SHP77 treated with DMSO at 0.1 percent for 48 hours (cell line): Measurements from ENCODE around the gene INHBC.
"Not testable (repeated sequence)": the region's sequence is repeated elsewhere in the genome, so short reads cannot be mapped to it uniquely, and the experiment has no call there.

Experiments used
- DNase-seq: peaks from one replicate; lab custom pipeline; 2025; lab: John Stamatoyannopoulos, UW

Gene INHBC

DNA sequence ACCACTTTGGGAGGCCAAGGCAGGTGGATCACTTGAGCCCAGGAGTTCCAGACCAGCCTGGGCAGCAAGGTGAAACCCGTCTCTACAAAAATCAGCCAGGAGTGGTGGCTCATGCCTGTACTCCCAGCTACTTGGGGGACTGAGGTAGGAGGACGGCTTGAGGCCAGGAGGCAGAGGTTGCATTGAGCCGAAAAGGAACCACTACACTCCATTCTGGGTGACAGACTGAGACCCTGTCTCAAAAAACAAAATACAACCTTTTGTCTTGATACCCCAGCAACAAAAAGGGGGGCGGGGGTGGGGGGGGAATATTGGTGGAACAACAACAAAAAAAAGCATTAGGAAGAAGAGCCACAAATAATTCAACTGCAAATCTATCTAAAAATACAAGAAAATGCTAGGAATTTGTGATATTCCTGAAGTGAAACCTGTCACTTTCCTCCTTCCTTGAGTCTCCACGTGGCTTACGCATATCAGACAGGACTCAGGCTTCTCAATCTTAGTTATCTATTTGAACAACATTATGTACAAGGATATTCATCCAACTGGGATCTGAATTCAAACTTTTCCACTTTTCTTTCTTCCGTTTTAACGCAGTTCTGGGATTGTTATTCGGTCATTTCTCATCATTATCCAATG is 5.0 kb upstream of the INHBC start:
- DNase-seq = no peak

DNA sequence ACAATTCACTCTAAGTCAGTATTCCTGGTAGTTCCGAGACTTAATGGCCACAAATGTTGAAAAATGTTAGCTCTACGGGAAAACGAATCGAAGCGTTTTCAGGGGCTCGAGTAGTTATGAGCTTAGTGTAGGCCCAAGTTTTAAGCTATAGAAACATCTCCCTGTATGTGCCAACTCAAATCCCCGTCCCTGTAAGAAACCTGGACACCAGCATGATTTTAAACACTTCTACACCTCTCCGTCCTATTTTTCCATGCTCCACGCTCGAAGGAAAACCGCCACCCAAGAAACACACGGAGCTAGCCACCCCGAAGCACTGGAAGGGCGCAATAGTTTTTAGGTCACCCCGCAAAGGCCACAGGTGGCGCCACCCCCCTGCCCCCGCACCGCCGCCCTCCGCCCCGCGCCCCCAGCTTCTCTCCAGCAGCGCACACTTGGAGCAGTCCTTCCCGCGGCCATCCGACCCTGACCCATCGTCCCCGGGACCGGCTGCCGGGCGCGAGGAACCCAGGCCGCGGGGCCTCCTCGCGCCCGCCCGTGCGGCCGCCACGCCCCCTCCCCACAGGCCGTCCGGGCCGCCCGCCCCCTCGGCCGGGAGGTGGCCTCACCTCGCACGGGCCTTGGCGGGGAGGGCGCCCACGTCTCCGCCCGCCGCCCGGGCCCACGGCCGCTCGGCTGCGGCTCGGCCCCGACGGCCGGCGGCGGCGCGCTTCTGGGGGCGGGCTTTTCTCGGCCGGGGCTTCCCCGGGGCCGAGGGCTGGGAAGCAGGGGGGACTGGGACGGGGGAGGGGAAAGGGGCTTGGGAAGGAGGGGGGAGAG is 4.3 kb upstream of the INHBC start:
- DNase-seq = no peak

DNA sequence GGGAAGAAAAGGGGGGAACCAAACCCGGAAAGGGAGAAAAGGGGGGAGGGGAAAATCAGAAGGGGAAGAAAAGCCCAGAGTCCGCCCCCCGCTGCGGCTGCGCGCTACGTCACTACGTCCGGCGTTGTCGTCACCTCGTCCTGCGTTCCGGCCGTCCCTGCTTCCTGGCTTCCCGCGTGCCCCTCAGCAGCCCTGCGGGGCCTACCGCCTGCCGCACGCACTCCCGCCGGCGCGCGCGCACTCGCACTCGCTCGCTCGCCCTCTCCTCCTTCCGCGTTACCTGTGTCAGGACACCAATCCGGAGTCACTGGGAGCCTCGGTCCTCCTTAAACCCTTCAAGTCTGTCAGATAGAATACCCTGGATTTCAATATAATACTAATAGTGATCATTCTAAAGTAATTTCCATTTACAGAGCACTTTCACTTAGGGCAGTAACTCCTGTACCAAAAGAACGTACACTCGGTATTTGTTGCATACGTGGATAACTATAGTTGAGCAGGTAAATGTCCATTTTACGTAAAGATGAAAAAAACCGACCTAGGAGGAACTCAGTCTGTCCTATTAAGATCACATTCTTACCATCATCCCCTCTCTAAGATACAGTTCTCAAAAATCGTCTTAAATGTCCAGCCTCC is 3.5 kb upstream of the INHBC start, which contains the start of gene R3HDM2:
Gene R3HDM2, minus strand, starts transcription at position 113 of the 636 bp plus-strand sequence. CDS start 120,615 bp downstream, outside the sequence.
- DNase-seq = peak; percentile 90

DNA sequence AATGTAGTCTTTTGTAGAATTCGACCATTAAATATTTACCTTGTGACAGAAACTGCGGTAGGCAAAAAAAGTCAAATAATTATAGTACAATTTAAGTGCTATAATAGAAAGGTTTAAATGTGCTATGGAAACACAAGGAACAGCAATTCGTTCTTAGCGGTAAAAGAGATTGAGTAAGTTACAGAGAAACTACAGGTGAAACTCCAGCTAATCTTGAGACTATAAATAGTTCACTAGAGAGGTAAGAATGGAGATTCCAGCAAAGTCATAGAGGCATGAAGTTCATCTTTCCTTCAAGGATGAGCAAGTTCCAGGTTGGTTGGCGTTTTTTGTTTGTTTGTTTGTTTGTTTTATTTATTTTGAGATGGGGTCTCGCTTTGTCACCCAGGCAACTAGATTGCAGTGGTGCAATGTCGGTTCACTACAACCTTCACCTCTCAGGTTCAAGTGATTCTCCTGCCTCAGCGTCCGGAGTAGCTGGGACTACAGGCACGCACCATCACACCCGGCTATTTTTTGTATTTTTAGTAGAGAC is 2.9 kb upstream of the INHBC start:
- DNase-seq = no peak

DNA sequence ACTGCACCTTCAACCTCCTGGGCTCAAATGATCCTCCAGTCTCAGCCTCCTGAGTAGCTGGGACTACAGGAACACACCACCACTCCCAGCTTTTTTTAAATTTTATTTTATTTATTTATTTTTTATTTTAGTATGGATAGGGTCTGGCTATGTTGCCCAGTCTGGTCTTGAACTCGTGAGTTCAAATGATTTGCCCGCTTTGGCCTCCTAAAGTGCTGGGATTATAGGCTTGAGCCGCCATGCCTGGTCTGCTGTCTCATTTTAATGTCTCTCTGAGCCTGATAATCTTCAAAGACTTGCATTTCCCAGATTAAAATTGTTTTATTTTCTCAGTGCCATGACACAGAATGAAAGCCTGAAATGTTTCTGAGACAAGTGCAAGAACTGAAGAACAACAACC is 1.2 kb upstream of the INHBC start:
- no peak for DNase-seq

DNA sequence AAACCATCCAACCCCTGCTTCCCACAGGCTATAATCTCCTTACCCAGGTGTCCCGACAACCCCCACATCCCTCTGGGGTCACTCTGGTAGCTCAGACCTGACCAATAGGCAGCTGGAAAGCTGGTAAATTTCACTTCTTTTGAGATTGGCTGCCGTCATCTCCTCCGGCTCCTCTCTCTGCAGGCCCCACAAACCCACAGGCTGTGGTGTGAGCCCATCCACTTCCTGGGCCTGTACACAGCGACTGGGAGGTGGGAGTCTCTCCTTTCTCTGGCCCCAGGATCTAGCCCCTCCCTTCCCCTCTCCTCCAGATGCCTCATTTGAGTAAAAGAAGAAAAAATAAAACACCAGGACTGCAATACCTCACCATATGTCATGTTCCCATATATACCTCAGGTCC is 709 bp downstream of the INHBC start:
- DNase-seq = no peak

DNA sequence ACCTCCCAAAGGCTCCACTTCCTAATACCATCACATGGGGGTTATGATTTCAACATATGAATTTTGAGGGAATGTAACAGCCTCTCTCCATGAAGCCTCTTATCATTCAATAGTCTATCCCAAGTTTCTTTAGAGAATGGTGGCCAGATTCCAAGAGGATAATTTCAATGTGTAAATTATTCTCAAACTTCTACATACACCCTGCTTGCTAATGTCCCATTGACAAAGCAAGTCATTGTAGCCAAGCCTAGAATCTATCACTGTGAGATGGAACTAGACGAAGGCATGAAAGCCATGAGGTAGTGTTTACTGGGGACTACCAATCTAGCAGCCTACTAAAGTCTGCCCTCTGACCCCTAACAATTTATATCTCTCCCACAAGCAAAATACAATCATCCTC is 3.8 kb downstream of the INHBC start:
- no peak for DNase-seq

DNA sequence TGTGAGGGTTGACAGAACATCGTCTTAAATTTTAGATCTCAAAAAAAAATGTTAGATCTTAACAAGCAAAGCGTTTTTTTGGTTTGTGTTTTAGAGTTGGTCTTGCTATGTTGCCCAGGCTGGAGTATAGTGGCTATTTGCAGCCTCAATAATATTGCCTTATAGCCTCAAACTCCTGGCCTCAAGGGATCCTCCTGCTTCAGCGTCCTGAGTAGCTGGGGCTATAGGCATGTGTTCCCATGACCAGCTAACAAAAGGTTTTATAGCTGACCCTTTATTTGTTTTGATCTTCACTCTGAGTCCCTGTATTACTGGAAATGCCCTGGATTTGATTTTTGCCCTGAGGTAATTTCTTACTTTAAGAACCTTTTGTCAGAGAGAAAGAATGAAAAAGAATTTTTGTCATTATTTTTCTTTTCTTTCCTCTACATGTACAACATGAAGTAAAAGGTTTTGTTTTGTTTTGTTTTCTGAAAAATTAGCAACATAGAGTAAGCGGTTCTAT is 5.2 kb downstream of the INHBC start:
- DNase-seq = no peak

DNA sequence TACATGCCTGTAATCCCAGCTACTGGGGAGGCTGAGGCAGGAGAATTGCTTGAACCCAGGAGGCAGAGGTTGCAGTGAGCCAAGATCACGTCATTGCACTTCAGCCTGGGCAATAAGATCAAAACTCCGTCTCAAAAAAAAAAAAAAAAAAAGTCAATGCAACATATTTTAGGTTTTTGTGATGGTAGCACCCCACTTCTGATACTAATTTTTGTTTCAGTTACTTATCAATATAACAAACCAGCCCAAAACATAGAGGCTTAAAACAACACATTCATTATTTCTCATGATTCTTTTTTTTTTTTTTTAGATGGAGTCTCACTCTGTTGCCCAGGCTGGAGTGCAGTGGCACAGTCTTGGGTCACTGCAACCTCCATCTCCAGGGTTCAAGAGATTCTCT is 6.8 kb downstream of the INHBC start:
- DNase-seq = not testable (repeated sequence)

DNA sequence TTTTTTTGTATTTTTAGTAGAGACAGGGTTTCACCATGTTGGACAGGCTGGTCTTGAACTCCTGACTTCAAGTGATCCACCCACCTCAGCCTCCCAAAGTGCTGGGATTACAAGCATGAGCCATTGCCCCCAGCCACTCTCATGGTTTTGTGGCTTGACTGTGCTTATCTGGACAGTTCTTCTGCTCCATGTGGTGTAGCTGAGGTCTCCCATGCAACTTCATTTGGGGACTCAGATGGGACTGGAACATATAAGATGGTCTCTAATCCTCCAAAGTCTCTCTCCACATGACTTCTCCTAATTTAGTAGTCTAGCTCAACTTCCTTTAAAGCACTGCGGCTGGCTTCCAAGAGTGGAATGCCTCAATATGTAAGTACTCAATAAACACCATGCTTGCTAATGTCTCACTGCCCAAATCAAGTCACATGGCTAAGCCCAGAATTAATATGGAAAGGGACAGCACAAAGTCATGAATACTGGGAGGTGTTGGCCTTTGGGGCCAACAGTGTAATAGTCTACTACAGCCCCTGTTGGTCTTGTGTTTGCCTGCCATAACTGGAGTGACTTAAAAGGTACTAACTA is 7.4 kb downstream of the INHBC start:
- DNase-seq = no peak

DNA sequence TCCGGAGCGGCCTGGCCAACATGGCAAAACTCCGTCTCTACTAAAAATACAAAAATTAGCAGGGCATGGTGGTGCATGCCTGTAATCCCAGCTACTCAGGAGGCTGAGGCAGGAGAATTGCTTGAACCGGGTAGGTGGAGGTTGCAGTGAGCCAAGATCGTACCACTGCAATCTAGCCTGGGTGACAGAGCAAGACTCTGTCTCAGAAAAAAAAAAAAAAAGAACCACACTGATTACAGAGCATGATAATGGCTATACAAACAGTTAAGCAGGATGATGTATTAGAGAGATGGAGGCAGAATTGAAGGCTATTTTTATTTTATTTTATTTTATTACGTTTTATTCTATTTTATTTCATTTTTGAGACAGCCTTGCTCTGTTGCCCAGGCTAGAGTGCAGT is 9.8 kb downstream of the INHBC start:
- not testable (repeated sequence) for DNase-seq

DNA sequence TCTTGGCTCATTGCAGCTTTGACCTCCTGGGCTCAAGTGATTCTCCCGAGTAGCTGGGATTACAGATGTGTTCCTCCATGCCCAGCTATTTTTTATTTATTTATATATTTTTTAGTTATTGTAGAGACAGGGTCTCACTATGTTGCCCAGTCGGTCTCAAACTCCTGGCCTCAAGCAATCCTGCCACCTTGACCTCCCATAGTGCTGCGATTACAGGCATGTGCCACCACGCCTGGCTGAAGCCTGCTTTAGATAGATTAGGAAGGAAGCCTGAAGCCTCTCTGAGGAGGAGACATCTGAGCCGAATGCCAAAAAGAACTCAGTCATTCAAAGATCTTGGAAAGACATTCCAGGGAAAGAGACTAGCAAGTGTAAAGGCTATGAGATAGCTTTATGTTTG is 10.2 kb downstream of the INHBC start:
- DNase-seq = no peak

DNA sequence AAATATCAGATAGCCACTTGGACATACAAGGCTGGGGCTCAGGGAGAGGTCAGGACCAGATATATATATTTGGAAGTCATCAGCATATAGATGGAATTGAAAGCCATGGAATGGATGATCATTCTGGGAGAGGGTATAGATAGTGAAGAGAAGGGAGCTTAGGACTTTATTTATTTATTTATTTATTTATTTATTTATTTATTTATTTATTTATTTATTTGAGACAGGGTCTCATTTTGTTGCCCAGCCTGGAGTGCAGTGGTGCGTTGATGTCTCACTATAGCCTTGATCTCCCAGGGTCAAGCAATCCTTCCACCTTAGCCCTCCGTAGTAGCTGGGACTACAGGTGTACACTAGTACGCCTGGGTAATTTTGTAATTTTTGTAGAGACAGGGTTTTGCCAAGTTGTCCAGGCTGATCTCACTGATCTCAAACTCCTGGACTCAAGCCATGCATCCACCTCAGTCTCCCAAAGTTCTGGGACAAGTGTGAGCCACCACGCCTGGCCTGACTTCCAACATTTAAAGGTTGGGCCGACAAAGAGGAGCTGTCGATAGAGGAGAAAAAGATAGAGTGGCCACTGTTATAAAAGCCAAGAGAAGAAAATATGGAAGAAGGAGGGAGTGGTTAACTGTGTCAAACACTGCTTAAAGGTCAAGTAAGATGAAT is 11.8 kb downstream of the INHBC start:
- no peak for DNase-seq

DNA sequence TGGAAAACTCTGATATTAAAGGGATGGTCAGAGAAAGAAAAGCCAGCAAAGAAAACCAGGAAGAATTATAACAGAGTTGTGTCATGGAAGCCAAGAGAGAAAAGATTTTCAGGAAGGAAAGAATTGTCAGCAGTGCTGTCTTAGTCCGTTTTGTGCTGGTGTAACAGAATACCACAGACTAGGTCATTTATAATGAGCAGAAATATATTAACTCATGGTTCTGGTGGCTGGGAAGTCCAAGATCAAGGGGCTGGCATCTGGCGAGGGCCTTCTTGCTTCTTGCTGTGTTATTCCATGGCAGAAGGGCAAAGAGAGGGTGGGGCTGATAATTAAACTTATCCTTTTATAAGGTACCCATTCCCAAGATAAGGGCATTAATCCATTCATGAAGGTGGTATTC is 14.1 kb downstream of the INHBC start:
- DNase-seq = no peak

DNA sequence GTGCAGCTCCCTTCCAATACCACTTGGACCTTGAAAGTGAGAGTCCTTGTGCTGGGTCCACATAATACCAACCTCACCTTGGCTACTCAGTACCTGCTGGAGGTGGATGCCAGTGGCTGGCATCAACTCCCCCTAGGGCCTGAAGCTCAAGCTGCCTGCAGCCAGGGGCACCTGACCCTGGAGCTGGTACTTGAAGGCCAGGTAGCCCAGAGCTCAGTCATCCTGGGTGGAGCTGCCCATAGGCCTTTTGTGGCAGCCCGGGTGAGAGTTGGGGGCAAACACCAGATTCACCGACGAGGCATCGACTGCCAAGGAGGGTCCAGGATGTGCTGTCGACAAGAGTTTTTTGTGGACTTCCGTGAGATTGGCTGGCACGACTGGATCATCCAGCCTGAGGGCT is 14.8 kb downstream of the INHBC start:
- no peak for DNase-seq

DNA sequence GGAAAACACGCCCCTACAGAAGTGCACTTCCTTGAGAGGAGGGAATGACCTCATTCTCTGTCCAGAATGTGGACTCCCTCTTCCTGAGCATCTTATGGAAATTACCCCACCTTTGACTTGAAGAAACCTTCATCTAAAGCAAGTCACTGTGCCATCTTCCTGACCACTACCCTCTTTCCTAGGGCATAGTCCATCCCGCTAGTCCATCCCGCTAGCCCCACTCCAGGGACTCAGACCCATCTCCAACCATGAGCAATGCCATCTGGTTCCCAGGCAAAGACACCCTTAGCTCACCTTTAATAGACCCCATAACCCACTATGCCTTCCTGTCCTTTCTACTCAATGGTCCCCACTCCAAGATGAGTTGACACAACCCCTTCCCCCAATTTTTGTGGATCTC is 15.5 kb downstream of the INHBC start:
- DNase-seq = no peak

DNA sequence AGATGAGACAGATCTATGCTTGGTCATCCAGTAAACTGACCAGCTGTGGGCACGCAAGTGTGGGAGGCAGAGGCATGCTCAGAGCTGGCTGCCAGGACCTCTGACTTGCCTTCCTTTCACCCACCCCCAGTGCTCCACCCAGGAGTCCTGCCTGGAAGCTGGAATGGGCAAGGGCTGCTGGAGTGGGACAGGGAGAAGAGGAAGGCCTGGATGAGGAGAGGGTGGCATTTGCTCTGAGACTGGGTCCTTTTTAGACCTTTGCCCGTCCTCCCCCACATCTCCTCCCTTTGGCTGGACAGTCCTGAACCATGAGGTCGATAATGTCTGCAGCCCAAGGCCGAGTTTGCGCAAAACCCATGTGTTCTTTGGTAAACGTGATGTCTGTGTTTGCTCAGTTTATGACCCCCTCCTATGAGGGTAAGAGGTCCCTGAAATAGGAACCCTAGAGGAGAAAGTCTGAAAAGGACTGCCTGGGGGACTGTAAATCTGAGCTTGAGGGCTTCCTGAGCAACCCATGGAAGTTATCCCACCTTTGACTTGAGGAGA is 16.7 kb downstream of the INHBC start:
- no peak for DNase-seq

DNA sequence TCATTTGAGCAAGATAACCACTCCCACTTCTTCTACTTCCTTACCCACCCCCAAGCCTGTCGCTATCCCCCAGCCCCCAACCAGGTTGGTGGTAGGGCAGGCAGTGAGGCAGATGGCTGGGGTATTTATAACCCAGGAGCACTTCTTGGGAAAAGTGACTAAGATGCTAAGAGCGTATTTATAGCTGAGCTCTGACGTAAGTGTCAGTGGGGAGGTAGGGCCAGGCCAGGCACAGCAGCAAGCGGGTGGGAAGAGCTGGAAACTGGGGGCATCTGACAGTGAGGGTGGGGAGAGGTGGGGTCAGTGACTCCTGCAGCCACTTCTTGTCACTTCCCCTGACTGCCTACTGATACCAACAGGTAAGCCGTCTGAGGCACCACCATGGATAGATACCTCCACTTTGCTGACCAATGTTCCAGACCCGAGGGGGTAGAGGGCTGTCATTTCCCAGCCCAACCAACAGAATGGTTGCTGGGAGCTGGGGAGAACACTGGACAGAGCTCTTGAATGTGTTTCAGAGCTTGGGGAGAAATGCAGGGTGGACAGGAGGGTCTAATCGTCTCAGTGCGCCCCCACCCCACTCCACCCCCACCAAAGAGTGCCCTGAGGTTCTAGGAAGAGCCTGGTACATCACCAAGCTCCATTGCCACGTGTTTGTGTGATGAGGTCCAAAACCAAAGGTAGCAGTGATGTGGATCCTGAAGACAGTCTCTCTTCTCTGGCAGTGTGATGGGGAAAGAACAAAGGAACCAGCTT is 17.8 kb downstream of the INHBC start:
- DNase-seq = no peak

DNA sequence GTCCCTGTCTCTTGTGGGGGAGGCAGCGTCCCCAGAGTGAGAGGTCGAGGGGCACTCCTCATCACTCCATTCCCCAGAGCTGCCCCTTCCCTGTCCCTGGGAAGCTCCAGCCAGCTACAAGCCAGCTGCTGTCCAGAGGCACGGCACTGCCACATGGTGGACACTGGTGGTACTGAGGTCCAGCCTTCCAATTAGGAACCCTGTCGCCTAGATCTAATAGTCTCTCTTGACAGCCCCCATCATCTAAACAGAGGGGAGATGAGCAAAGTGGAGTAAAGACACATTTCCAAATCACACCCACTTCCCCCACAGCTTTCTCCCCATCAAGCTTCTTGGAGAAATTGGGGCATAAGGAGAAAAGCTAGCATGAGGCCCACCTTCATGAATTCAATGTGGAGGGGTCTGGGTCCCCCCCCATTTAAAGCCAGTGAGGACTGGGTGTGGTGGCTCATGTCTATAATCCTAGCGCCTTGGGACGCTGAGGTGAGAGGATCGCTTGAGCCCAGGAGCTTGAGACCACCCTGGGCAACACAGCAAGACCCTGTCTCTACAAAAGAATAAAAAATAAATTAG is 18.4 kb downstream of the INHBC start:
- DNase-seq = peak; percentile 52

DNA sequence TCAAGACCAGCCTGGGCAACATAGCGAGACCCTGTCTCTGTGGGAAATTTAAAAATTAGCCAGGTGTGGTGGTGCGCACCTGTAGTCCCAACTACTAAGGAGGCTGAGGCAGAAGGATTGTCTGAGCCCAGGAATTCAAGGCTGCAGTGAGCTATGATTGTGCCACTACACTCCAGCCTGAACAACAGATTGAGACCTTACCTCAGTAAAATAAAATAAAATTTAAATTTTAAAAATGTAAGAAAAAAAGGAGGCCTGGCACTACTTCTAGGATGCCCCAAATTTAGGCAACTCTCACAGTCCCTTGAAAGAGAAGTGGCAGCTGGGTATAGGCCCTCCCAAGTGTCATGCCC is 19.6 kb downstream of the INHBC start:
- DNase-seq = no peak
